K562 (cell line): ENCODE measurements around the gene CNP. TPM values are rescaled to one million over a fixed set of nuclear protein-coding genes. Genes with fewer than 3 reads are reported as not detected.

Experiments used
- BRD9 ChIP-seq: fragments of 450-650 bp; IDR thresholded peaks from 2 replicates; pipeline ENCODE4 v1.6.1; 2018; ENCODE audit warnings: low read depth; ENCODE audit not compliant: partially characterized antibody
- BRF2 ChIP-seq: IDR thresholded peaks from 3 replicates; pipeline ENCODE4 v1.6.1; 2011; ENCODE audit warnings: borderline replicate concordance, mild to moderate bottlenecking; ENCODE audit not compliant: insufficient read length, insufficient read depth
- HIVEP1 ChIP-seq: fragments of 250-450 bp; sonication (Bioruptor Pico); IDR thresholded peaks from 2 replicates; pipeline ENCODE4 v1.4.0; 2020; ENCODE audit warnings: mild to moderate bottlenecking
- MLLT1 ChIP-seq, 2 experiments: fragments of 450-650 bp; IDR thresholded peaks; 2 replicates each; pipeline ENCODE4 v1.6.1; 2016
- NR1H2 ChIP-seq: sonication (generic); formaldehyde crosslinking; IDR thresholded peaks from 2 replicates; pipeline ENCODE4 v1.4.0; 2020; ENCODE audit warnings: mild to moderate bottlenecking, missing genetic modification reagents
- SMARCB1 ChIP-seq: IDR thresholded peaks from 2 replicates; pipeline ENCODE4 v1.6.1; 2011; ENCODE audit warnings: improper control_type of control experiment, low read depth; ENCODE audit not compliant: insufficient read length
- TBL1XR1 ChIP-seq, 2 experiments: IDR thresholded peaks; 2 replicates each; pipeline ENCODE4 v1.6.1; 2012; ENCODE audit warnings: improper control_type of control experiment in 2 of 2, low read length in 2 of 2, mild to moderate bottlenecking in 1 of 2
- ZNF217 ChIP-seq: sonication (generic); formaldehyde crosslinking; IDR thresholded peaks from 2 replicates; pipeline ENCODE4 v1.8.0; 2022; ENCODE audit warnings: mild to moderate bottlenecking, missing genetic modification reagents
- ZNF445 ChIP-seq: fragments of 250-450 bp; sonication (Bioruptor Pico); IDR thresholded peaks from 2 replicates; pipeline ENCODE4 v1.4.0; 2020; ENCODE audit warnings: low read depth, mild to moderate bottlenecking, moderate library complexity
- polyA plus RNA-seq, 8 experiments: library from polyadenylated mRNA; depleted of rRNA in 4 of 8; stranded (reverse) in 5 of 8; unstranded in 3 of 8; fragments of >200 nt; fragmentation: Nextera tagmentation in 2 of 8; fragmentation: Illumina TruSeq in 1 of 8; extraction: Ambion mirVana in 2 of 8; extraction: Trizol in 1 of 8; gene quantifications; 2 replicates each; pipeline versions ENCODE4 v1.2.1 to v1.2.3, GENCODE V29; 2011 to 2014; ENCODE audit warnings: inconsistent platforms in 1 of 8, missing spikeins in 1 of 8
- total RNA-seq, 7 experiments: library from RNA; depleted of rRNA in 6 of 7; stranded (reverse); fragments of >200 nt in 6 of 7; fragmentation: Illumina TruSeq in 2 of 7; extraction: Trizol in 2 of 7; gene quantifications; 2 replicates each; pipeline versions ENCODE4 v1.2.1 to v1.2.3, GENCODE V29; 2011 to 2021; ENCODE audit warnings: low replicate concordance in 1 of 7
- TF ChIP-seq, protein P1 (sequence below), 3 experiments: IDR thresholded peaks in 2 of 3; conservative IDR thresholded peaks in 1 of 3; 2 replicates each; pipeline ENCODE4 v1.5.1; 2011 to 2012; ENCODE audit warnings: low read length in 3 of 3, mild to moderate bottlenecking in 3 of 3, control low read depth in 2 of 3, improper control_type of control experiment in 1 of 3, inconsistent platforms in 1 of 3, low read depth in 1 of 3, mixed read lengths in 1 of 3, moderate library complexity in 1 of 3; ENCODE audit not compliant: insufficient read depth in 2 of 3
- TF ChIP-seq, protein P2 (sequence below): fragments of 250-450 bp; sonication (Bioruptor Pico); IDR thresholded peaks from 2 replicates; pipeline ENCODE4 v1.8.0; 2021; ENCODE audit warnings: moderate library complexity, mild to moderate bottlenecking, inconsistent platforms
- TF ChIP-seq, protein P3 (sequence below): fragments of 250-450 bp; sonication (Bioruptor Pico); IDR thresholded peaks from 2 replicates; pipeline ENCODE4 v1.4.0; 2020

Gene CNP
- total and polyA plus RNA-seq, 9 of the 15 experiments (the other 6 are each of a cell fraction or from before 2014, with no cell fraction given) = 1.7 to 52.0 (median 29.1) TPM

DNA sequence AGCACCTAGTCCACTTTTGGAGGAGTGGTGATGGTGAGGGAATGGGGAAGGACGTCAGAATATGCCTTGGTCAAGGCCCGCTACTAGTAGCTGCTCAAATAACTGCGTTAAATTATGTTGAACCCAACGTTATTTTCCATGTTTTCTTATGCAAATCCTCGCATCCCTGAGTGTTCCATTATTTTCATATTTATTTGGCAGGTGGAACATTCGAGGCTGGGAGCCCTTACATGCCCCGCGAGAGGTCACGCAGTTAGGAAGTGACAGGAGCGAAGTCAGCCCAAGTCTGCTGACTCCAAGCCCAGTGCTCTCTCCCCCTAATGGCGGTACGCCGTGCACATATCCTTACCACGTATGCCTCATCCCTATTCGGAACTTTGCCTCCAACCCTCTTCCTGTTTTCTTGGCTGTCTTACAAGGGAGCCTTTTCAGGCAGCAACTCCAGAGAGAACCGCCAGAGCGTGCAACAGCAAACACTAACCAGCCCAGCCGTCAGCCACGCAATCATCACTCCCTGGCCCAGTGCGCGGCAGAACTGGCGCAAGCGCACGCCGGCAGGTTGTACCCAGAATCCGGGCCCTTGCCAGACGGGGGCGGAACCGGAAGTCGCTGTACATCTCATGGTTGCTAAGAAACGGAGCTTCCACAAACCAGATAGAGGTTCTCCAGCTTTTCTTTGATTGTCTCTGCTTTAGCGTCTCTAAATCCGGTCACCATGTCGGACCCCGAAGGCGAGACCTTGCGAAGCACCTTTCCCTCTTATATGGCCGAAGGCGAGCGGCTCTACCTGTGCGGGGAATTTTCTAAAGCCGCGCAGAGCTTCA, 36.4 kb upstream of the CNP start, which contains the start of gene ODAD4 (continued):
- TF ChIP-seq HIVEP1 (CRISPR knock-in tag) = no peak
- TF ChIP-seq, protein P1, sequence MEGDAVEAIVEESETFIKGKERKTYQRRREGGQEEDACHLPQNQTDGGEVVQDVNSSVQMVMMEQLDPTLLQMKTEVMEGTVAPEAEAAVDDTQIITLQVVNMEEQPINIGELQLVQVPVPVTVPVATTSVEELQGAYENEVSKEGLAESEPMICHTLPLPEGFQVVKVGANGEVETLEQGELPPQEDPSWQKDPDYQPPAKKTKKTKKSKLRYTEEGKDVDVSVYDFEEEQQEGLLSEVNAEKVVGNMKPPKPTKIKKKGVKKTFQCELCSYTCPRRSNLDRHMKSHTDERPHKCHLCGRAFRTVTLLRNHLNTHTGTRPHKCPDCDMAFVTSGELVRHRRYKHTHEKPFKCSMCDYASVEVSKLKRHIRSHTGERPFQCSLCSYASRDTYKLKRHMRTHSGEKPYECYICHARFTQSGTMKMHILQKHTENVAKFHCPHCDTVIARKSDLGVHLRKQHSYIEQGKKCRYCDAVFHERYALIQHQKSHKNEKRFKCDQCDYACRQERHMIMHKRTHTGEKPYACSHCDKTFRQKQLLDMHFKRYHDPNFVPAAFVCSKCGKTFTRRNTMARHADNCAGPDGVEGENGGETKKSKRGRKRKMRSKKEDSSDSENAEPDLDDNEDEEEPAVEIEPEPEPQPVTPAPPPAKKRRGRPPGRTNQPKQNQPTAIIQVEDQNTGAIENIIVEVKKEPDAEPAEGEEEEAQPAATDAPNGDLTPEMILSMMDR (IDR thresholded peaks at IDR 0.05 in 2 of 3, conservative IDR thresholded peaks at IDR 0.05 in 1 of 3; ENCODE audit: insufficient read depth in 2 of 3, low read depth in 1 of 3, low read length in 3 of 3) = peak; percentile 65 to 72 (median 69)
- peak; percentile 33 for TF ChIP-seq BRD9
- peak; percentile 57 to 72; a peak in 2 of 4 replicates for TF ChIP-seq MLLT1 (IDR thresholded peaks at IDR 0.05)
- no peak for TF ChIP-seq BRF2
- TF ChIP-seq ZNF217 (CRISPR knock-in tag) = no peak
- TF ChIP-seq NR1H2 = no peak
- TF ChIP-seq SMARCB1 = no peak
- no peak for TF ChIP-seq ZNF445 (CRISPR knock-in tag)
- TF ChIP-seq, protein P2, sequence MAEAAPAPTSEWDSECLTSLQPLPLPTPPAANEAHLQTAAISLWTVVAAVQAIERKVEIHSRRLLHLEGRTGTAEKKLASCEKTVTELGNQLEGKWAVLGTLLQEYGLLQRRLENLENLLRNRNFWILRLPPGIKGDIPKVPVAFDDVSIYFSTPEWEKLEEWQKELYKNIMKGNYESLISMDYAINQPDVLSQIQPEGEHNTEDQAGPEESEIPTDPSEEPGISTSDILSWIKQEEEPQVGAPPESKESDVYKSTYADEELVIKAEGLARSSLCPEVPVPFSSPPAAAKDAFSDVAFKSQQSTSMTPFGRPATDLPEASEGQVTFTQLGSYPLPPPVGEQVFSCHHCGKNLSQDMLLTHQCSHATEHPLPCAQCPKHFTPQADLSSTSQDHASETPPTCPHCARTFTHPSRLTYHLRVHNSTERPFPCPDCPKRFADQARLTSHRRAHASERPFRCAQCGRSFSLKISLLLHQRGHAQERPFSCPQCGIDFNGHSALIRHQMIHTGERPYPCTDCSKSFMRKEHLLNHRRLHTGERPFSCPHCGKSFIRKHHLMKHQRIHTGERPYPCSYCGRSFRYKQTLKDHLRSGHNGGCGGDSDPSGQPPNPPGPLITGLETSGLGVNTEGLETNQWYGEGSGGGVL (CRISPR knock-in tag) = no peak
- TF ChIP-seq TBL1XR1 (IDR thresholded peaks at IDR 0.05; ENCODE audit: low read length in 2 of 2) = 0 out of 4 replicates have a peak, but pooled peaks of 1 of the 2 experiments have one; percentile 22
- TF ChIP-seq, protein P3, sequence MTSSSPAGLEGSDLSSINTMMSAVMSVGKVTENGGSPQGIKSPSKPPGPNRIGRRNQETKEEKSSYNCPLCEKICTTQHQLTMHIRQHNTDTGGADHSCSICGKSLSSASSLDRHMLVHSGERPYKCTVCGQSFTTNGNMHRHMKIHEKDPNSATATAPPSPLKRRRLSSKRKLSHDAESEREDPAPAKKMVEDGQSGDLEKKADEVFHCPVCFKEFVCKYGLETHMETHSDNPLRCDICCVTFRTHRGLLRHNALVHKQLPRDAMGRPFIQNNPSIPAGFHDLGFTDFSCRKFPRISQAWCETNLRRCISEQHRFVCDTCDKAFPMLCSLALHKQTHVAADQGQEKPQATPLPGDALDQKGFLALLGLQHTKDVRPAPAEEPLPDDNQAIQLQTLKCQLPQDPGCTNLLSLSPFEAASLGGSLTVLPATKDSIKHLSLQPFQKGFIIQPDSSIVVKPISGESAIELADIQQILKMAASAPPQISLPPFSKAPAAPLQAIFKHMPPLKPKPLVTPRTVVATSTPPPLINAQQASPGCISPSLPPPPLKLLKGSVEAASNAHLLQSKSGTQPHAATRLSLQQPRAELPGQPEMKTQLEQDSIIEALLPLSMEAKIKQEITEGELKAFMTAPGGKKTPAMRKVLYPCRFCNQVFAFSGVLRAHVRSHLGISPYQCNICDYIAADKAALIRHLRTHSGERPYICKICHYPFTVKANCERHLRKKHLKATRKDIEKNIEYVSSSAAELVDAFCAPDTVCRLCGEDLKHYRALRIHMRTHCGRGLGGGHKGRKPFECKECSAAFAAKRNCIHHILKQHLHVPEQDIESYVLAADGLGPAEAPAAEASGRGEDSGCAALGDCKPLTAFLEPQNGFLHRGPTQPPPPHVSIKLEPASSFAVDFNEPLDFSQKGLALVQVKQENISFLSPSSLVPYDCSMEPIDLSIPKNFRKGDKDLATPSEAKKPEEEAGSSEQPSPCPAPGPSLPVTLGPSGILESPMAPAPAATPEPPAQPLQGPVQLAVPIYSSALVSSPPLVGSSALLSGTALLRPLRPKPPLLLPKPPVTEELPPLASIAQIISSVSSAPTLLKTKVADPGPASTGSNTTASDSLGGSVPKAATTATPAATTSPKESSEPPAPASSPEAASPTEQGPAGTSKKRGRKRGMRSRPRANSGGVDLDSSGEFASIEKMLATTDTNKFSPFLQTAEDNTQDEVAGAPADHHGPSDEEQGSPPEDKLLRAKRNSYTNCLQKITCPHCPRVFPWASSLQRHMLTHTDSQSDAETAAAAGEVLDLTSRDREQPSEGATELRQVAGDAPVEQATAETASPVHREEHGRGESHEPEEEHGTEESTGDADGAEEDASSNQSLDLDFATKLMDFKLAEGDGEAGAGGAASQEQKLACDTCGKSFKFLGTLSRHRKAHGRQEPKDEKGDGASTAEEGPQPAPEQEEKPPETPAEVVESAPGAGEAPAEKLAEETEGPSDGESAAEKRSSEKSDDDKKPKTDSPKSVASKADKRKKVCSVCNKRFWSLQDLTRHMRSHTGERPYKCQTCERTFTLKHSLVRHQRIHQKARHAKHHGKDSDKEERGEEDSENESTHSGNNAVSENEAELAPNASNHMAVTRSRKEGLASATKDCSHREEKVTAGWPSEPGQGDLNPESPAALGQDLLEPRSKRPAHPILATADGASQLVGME = 0 out of 2 replicates have a peak, but pooled peaks have one; percentile 34
